ENCODE results near the gene BABAM2. TPM values are rescaled to one million over a fixed set of nuclear protein-coding genes. Genes with fewer than 3 reads are reported as not detected.

The BABAM2 gene
- total and polyA plus RNA-seq, 10 of the 15 experiments (the other 5 are each of a cell fraction or from before 2014, with no cell fraction given), result 30.7 to 59.9 (median 44.5) TPM

GRCh38 chr2:28155627-28156026 lies 265.1 kb downstream of the BABAM2 start (continued):
- TF ChIP-seq CTCF (IDR thresholded peaks at IDR 0.05 in 2 of 3, conservative IDR thresholded peaks at IDR 0.05 in 1 of 3; ENCODE audit: control insufficient read depth in 2 of 3, extremely low read depth in 1 of 3, insufficient read depth in 1 of 3, low read depth in 3 of 3, low read length in 3 of 3) (peak in 2 of 3 experiments; percentile 42 to 55; a peak in 5 of 6 replicates), SUZ12 (IDR thresholded peaks at IDR 0.05; ENCODE audit: unreplicated experiment) (no peak), JUNB (IDR thresholded peaks at IDR 0.05) (no peak), KAT2A (conservative IDR thresholded peaks at IDR 0.05; ENCODE audit: control insufficient read depth, low read depth, low read length) (no peak), CBX5 (IDR thresholded peaks at IDR 0.05; ENCODE audit: low read depth) (peak; percentile 67; the same call in 1 of the 2 replicates), MAX (IDR thresholded peaks at IDR 0.05; ENCODE audit: low read depth, low read length) (no peak), BRCA1 (IDR thresholded peaks at IDR 0.05; ENCODE audit: low read depth, low read length) (no peak), CEBPZ (IDR thresholded peaks at IDR 0.05; ENCODE audit: low read depth, low read length) (no peak), CEBPB (IDR thresholded peaks at IDR 0.05; ENCODE audit: borderline replicate concordance in 1 of 2, low read depth in 2 of 2, low read length in 2 of 2) (no peak), SIX5 (IDR thresholded peaks at IDR 0.05; ENCODE audit: low read depth, low read length, severe bottlenecking) (no peak)
